Stomach (tissue), 4 donors: ENCODE data around the gene MYOCOS.

Experiments
- CTCF ChIP-seq, 7 experiments: fragments of 450-650 bp in 4 of 7; fragments of 200-600 bp in 3 of 7; sonication (generic) in 3 of 7; IDR thresholded peaks; one replicate each; pipeline ENCODE4 v1.5.1; 2016 to 2019; ENCODE audit warnings: antibody characterized with exemption in 7 of 7, control low read depth in 2 of 7, mild to moderate bottlenecking in 1 of 7
- POLR2AphosphoS5 ChIP-seq, 3 donors: sonication (generic); formaldehyde crosslinking; IDR thresholded peaks; one replicate each; pipeline ENCODE4 v1.6.1; 2016; ENCODE audit warnings: antibody characterized with exemption in 3 of 3

GRCh38 chr1:171643156-171643555, 21.1 kb downstream of the MYOCOS start:
- TF ChIP-seq CTCF (IDR thresholded peaks at IDR 0.05) (no peak), POLR2AphosphoS5 (IDR thresholded peaks at IDR 0.05) (no peak)
